SHP77 treated with DMSO at 0.1 percent for 48 hours (cell line): ENCODE measurements around the gene PAOX.

Source experiments
- DNase-seq: peaks from one replicate; lab custom pipeline; 2025; lab: John Stamatoyannopoulos, UW

PAOX gene

GRCh38 chr10:133350283-133350949, 28.6 kb upstream of the PAOX start:
- no peak for DNase-seq

DNA sequence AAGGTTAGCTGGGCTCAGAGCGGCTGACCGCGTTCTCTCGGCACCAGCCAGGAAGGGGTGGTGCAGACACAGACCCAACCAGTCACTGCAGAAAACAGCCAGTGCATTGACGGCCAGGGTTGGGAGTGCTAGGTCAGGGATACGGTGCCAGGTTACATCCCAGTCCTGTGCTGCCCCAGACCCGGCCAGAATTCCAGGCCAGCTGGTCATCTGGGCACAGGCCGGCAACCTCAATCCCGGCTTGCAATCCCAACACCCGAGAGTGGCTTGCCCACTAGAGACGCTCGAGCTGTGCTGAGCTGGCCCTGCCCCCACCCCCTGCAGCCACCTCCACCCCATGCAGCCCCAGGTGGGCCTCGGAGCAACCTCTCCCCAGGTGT, 28.1 kb upstream of the PAOX start:
- no peak for DNase-seq

DNA sequence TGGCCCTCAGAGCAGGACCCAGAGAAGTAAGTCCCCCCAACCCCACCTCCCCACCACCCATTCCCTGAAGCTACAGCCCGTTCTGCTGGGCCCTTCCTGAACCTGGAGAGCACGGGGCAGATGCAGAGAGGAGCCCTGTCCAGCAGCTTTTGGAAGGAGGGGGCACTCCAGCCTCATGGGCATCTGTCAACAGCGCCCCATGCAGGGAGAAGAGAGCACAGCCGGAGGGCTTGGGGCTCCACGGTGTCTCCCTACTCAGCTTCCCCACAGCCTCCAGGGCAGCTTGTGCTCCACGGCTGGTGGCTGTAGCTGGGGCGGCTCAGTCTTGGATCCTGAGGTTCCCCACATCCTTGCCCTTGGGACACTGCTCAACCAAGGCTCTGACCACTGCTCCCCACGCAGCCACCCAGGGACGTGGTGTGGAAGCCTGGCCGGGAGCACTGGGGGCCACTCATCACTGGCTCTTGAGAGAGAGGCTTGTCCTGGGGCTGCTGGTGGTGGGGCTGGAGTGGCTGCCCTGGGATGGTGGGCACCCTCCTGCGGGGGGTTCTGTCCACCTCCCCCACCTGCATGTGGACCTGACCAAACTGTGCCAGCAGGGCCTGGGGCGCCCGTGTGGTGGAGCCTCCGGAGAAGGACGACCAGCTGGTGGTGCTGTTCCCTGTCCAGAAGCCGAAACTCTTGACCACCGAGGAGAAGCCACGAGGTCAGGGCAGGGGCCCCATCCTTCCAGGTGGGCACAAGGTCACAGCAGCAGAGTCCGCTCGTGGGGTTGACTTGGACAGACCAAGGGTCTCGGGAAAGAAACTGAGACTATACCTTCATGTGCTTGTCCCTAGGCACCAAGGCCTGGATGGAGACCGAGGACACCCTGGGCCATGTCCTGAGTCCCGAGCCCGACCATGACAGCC, 27.4 kb upstream of the PAOX start:
- DNase-seq = no peak

- no peak for DNase-seq
Measured at GRCh38 chr10:133353202-133353959, 25.7 kb upstream of the PAOX start.

DNA sequence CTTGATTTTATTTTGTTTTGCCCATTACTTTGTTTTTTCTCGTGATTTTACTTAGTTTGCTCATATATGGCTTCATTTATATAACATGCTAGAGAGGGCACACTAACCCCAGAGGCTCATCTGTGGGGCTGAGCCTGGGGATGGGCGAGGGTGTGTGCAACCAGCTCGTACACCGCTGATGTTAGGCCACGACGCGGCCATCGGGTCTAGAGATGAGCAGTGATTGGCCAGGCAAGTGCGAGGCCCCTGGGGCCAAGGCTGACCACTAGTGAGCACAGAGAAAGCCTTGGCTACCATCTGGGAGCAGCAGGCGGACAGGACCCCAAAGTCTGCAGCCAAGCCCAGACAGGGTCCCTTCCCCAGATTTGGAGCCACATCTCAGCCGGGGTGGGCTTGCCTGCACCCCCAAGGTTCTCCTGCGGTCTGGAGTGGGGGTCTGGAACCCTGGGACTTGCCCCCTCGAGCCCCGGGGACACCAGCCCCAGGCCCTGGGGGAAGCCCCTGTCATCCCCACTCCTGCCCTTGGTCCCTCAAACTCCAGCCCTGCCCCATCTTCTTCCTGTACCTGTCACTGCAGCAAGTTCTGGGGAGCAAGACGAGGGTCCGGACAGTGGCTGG, 25.0 kb upstream of the PAOX start:
- no peak for DNase-seq

DNA sequence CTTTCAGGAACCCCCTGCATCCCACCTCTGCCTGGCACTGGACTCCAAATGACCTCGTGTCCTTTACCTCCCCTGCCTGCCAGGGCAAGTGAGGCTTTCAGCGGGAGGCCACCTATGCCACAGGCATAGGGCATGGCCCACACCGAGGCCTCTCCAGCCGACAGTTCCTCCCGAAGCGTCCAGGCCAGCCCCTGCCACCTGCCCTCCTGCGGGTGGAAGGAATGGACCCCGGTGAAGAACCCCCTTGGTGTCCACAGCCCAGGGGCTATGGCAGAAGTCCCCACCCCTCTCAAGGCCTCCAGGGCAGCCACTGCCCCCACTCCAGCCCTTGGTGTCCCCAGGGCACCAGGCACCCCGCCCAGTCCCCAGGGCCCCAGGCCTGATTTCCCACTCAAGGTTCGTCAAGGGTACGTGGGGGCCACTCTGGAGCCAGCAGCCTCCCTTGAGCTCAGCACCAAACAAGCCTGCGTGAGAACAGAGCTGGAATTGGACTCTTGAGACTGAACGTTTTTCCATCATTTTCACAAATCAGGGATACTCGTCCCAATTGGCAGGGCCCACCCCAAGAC, 24.3 kb upstream of the PAOX start:
- no peak for DNase-seq

- no peak for DNase-seq
Measured at GRCh38 chr10:133355266-133355665, 23.8 kb upstream of the PAOX start.

DNA sequence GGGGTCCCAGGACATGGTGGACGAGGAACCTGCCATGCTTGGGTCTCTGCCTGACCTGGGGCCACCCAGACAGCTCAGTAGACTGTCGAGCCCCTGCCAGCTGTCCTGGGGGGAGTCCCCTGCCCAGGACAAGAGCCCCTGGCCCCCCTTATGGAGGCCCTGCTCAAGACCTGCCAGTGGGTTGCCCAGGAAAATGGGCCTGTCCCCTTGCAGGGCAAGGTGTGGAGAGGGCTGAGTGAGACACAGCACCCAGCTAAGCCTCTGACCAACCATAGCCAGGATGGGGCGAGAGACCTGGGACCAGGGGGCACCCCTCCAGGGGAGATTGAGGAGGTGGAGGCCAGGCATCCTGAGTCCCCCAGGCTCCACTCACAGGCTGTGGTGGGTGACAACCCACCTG, 23.1 kb upstream of the PAOX start:
- DNase-seq = no peak

- no peak for DNase-seq
Measured at GRCh38 chr10:133356549-133357284, 22.3 kb upstream of the PAOX start.

GRCh38 chr10:133357285-133358161, 21.5 kb upstream of the PAOX start, which contains the start of gene FUOM:
FUOM (minus strand) TSS chr10:133358019; CDS start chr10:133358007, 12 bp downstream.
- peak; percentile 58 for DNase-seq

GRCh38 chr10:133358162-133358924, 20.7 kb upstream of the PAOX start:
- no peak for DNase-seq

GRCh38 chr10:133358925-133359310, 20.1 kb upstream of the PAOX start:
- no peak for DNase-seq

DNA sequence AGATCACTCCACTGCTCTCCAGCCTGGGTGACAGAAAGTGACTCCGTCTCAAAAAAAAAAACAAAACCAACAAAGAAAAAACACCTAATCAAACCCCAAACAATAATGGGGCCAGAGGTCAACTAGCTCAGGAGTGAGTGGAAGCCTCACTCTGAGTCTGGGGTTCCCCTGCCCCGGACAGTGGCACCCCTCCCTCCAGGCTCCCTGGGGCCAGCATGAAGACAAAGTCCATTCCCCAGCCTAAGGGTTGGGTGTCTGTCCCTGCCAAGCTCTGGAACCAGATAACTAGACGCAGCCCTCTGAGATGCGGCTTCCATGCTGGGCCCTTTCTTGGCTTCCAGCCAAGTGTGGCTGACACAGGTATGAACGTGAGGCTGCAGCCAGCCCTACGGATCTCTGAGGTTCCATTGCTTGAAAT, 19.5 kb upstream of the PAOX start:
- DNase-seq = no peak

DNA sequence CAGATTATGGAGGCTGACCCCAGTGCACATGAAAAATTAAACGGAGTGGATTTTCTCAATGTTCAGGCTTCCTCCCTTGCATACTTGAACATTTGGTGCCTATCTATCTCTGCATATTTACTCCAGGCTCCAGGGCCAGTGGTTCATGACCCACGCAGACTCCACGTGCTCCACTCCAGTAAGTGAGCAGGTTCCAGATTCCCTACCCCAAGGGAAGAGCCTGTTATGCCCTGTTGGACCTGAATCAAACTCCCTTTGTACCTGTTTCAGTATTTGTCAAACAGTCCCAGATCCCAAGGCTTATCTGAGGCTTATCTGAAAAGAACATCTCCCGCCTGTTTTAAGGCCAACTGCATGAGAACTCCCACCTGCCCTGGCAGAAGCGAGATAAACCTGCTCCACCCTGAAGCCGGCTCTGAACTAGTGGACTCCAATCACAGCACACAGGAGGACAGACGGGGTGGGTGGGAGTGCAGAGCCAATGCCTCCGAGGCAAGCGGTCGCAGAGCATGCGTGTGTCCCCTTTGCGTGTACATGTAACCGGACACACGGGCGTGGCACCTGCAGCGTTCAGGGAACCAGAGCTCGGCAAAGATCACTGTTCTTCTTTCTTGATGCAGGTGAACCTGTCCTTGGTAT, 19.0 kb upstream of the PAOX start:
- no peak for DNase-seq

DNA sequence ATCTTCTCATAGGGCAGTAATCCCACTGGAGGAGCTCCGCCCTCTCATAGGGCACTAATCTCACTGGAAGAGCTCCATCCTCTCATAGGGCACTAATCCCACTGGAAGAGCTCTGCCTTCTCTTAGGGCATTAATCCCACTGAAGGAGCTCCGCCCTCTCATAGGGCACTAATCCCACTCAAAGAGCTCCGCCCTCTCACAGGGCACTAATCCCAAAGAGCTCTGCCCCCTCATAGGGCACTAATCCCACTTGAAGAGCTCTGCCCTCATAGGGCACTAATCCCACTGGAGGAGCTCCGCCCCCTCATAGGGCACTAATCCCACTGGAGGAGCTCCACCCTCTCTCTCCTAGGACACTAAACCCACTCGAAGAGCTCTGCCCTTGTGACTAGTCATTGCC, 17.8 kb upstream of the PAOX start:
- DNase-seq = no peak

GRCh38 chr10:133361773-133362441, 17.2 kb upstream of the PAOX start:
- no peak for DNase-seq

DNA sequence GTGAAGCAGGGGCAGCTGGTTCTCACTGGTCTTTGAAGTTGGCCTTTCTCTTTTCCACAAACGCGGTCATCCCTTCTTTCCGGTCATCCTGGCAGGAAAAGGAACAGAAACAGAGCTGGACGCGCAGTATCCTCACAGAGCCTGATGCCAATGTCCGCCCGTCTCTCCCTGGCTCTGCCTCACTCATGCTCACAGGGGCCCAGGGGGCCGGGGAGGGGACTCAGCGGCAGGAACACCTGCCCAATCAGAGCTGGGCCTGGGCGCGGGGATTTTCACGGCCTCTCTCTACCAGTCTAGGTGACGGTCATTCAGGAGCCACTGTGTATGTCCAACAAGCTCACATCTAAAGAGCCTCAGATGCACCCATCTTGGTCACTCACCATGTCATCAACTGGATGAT, 16.2 kb upstream of the PAOX start:
- DNase-seq = no peak
